Effector memory CD4-positive, alpha-beta T cell (primary cell): Measurements from ENCODE around the gene CACNA2D3.

Source experiments
- DNase-seq, 3 donors: peaks; one replicate each; pipeline ENCODE4 v3.0.0-alpha.2; 2020
- H3K27ac ChIP-seq: 2 replicates; pipeline ENCODE4 v1.7.0; 2013; ENCODE audit warnings: mild to moderate bottlenecking, low read length, moderate library complexity; ENCODE audit not compliant: insufficient read depth, poor library complexity, severe bottlenecking
- H3K27me3 ChIP-seq: replicated peaks from 2 replicates; pipeline ENCODE4 v1.7.0; 2013; ENCODE audit warnings: mild to moderate bottlenecking, low read length; ENCODE audit not compliant: insufficient read depth, control insufficient read depth, poor library complexity, severe bottlenecking
- H3K36me3 ChIP-seq: 2 replicates; pipeline ENCODE4 v1.7.0; 2013; ENCODE audit warnings: mild to moderate bottlenecking, low read length, moderate library complexity; ENCODE audit not compliant: control insufficient read depth, insufficient read depth
- H3K4me1 ChIP-seq: 2 replicates; pipeline ENCODE4 v1.7.0; 2013; ENCODE audit warnings: low read length, mild to moderate bottlenecking; ENCODE audit not compliant: control insufficient read depth, insufficient read depth, poor library complexity, severe bottlenecking
- H3K4me3 ChIP-seq: 2 replicates; pipeline ENCODE4 v1.7.0; 2013; ENCODE audit warnings: low read length, low read depth, mild to moderate bottlenecking; ENCODE audit not compliant: insufficient read depth, poor library complexity, severe bottlenecking
- H3K9me3 ChIP-seq: 2 replicates; pipeline ENCODE4 v1.7.0; 2013; ENCODE audit warnings: mild to moderate bottlenecking, low read length, moderate library complexity; ENCODE audit not compliant: control insufficient read depth
- total RNA-seq, 3 donors: gene quantifications; one replicate each; lab custom pipeline; 2026; lab: John Stamatoyannopoulos, UW

Gene CACNA2D3
- total RNA-seq: 0 to 0.17 (median 0) reads per million in 3 donors

- no peak within 1 kb of the TSS for H3K27ac ChIP-seq
- H3K27me3 ChIP-seq: peaks cover 19% of the 10 kb centered on the region
- no peaks in the 10 kb centered on the region for H3K36me3 ChIP-seq
- no peaks in the 10 kb centered on the region for H3K9me3 ChIP-seq
- H3K4me1 ChIP-seq: no peaks in the 10 kb centered on the region
- no peak within 1 kb of the TSS for H3K4me3 ChIP-seq
- DNase-seq: no peak
Measured at GRCh38 chr3:54122324-54123002, at the start of gene CACNA2D3. TSS of gene CACNA2D3 (plus strand) at chr3:54122552.

GRCh38 chr3:54073386-54073785 is 49.0 kb upstream of the CACNA2D3 start:
- Histone ChIP-seq H3K36me3 (no peaks in the 10 kb centered on the region), H3K9me3 (no peaks in the 10 kb centered on the region), H3K27ac (no peak overlapping the region), H3K4me3 (no peak overlapping the region), H3K4me1 (no peaks in the 10 kb centered on the region), H3K27me3 (no peaks in the 10 kb centered on the region)
- no peak for DNase-seq

DNA sequence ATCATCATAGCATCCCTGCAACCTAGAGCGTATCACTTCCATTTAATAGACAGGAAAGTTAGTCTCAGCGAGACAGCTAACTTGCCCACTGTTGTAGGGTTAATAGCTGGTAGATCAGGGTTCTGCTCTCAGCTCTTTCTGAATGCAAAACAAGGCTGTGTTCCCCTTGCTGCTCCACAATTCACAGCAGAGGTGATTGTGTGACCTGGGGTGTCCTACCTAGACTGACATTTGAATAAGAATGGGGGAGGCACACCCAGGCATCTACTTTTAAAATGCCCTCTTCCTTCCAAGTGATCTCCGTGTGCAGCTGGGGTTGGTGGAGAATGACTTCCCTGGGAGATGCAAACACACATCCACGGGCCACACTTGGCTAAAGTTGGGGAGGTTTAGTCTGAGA is 43.0 kb upstream of the CACNA2D3 start:
- Histone ChIP-seq H3K27ac (no peak overlapping the region), H3K4me1 (no peaks in the 10 kb centered on the region), H3K4me3 (no peak overlapping the region), H3K27me3 (no peaks in the 10 kb centered on the region), H3K9me3 (no peaks in the 10 kb centered on the region), H3K36me3 (no peaks in the 10 kb centered on the region)
- no peak for DNase-seq

DNA sequence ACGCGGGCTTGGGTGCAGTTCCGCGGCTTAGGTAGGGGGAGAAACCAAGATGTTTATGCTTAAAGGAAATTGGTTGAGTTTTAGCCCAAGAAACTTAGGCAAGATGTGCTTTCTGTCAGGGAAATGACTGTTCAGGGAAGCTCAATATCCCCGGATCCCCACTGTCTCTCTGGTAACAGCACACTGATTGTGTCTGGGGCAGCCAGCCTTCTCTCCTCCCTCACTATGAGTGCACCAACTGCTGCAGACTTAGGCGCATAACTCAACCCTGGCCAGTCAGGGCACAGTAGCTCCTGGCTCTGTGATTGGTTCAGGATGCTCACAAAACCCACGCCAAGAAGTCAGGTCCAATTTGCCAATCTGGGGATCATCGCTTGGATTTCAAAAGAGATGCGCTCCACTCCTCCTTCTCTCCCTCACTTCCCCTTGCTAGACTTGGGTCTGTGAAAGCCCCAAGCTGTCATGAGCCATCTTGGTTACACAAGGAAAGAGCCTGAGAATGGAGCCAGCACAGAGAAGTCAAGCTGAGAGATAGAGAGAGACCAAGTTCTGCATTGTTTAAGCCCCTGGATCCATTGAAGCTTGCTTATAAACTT is 42.5 kb upstream of the CACNA2D3 start:
- Histone ChIP-seq H3K36me3 (no peaks in the 10 kb centered on the region), H3K9me3 (no peaks in the 10 kb centered on the region), H3K4me3 (no peak overlapping the region), H3K27me3 (no peaks in the 10 kb centered on the region), H3K4me1 (no peaks in the 10 kb centered on the region), H3K27ac (no peak overlapping the region)
- DNase-seq: no peak

GRCh38 chr3:54083921-54084320 is 38.4 kb upstream of the CACNA2D3 start:
- DNase-seq: no peak
- Histone ChIP-seq H3K4me1 (no peaks in the 10 kb centered on the region), H3K9me3 (no peaks in the 10 kb centered on the region), H3K27me3 (no peaks in the 10 kb centered on the region), H3K27ac (no peak overlapping the region), H3K36me3 (no peaks in the 10 kb centered on the region), H3K4me3 (no peak overlapping the region)

DNA sequence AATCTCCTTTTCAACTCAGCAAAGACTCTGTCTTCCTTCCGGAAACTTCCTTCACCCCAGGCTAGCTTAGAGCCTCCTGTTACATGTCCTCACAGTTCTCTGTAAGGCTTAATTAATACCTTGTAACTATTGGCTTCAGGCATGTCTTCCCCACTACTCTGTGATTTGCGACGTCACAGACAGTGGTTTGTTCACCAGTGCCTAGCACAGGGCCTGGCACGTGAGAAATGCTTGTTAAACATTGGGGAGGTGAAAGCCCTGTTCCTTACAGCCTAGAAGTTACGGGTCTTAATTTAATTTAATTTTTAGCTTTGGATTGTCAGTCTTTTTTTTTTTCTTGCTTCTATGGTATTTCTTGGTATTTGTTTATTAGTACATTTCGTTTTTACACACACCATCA is 36.4 kb upstream of the CACNA2D3 start:
- DNase-seq: no peak
- Histone ChIP-seq H3K36me3 (no peaks in the 10 kb centered on the region), H3K27ac (no peak overlapping the region), H3K4me3 (no peak overlapping the region), H3K27me3 (no peaks in the 10 kb centered on the region), H3K9me3 (no peaks in the 10 kb centered on the region), H3K4me1 (no peaks in the 10 kb centered on the region)

GRCh38 chr3:54086652-54087405 is 35.5 kb upstream of the CACNA2D3 start:
- H3K27ac ChIP-seq: no peak overlapping the region

GRCh38 chr3:54087581-54088410 is 34.6 kb upstream of the CACNA2D3 start:
- no peaks in the 10 kb centered on the region for H3K27me3 ChIP-seq
- H3K9me3 ChIP-seq: no peaks in the 10 kb centered on the region
- no peaks in the 10 kb centered on the region for H3K4me1 ChIP-seq
- DNase-seq: no peak
- no peaks in the 10 kb centered on the region for H3K36me3 ChIP-seq
- no peak overlapping the region for H3K4me3 ChIP-seq
- H3K27ac ChIP-seq: no peak overlapping the region

More at GRCh38 chr3:54086652-54087405, 35.5 kb upstream of the CACNA2D3 start:
- H3K9me3 ChIP-seq: no peaks in the 10 kb centered on the region
- no peaks in the 10 kb centered on the region for H3K4me1 ChIP-seq
- H3K4me3 ChIP-seq: no peak overlapping the region
- DNase-seq: no peak
- no peaks in the 10 kb centered on the region for H3K27me3 ChIP-seq
- no peaks in the 10 kb centered on the region for H3K36me3 ChIP-seq

DNA sequence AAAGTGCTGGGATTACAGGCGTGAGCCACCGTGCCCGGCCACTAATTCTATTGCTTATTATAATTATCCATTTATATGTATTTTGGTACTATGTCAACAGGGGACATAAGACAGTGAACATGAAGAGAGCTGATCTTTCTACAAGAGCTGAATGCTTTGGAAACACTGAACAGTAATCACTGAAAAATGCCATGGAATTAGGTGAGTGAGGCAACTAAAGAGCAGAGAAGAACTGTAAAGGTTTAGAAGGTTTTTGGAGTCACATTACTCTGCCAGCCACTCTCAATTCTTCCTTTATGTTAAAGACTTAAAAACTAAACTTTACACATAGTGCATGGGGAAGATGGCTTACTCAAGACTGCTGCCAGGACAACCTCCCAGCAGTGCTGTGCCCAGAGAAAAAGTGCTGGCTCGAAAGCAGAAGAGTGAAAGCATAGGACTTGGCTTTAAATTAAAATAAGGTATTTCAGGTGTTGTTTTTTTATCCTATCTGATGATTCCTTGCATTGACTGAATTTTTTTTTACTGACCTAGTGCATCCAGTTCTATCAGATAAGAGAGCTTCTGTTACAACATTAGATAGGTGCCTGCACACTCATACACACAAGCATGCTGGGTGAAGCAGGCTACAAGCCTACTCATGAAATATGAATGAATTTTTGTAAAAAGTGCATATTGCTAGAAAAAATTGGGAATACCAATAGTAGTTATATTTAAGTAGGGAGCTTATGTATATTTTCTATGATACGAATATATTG is 28.7 kb upstream of the CACNA2D3 start:
- no peak for DNase-seq
- Histone ChIP-seq H3K27ac (no peak overlapping the region), H3K9me3 (no peaks in the 10 kb centered on the region), H3K36me3 (no peaks in the 10 kb centered on the region), H3K4me3 (no peak overlapping the region), H3K27me3 (no peaks in the 10 kb centered on the region), H3K4me1 (no peaks in the 10 kb centered on the region)
